K562 (cell line): ENCODE results near the gene NRAP.

Experiments used
- CTCF ChIP-seq, 3 experiments: IDR thresholded peaks in 2 of 3; conservative IDR thresholded peaks in 1 of 3; 2 replicates each; pipeline ENCODE4 v1.5.1; 2011 to 2012; ENCODE audit warnings: low read length in 3 of 3, mild to moderate bottlenecking in 3 of 3, control low read depth in 2 of 3, improper control_type of control experiment in 1 of 3, inconsistent platforms in 1 of 3, low read depth in 1 of 3, mixed read lengths in 1 of 3, moderate library complexity in 1 of 3; ENCODE audit not compliant: insufficient read depth in 2 of 3
- FOSL1 ChIP-seq: fragments of 200-800 bp; sonication (Bioruptor generic); conservative IDR thresholded peaks from 2 replicates; pipeline ENCODE4 v1.6.1; 2016; ENCODE audit warnings: missing genetic modification characterization, missing compliant biosample characterization
- GATA2 ChIP-seq: sonication (generic); formaldehyde crosslinking; IDR thresholded peaks from 2 replicates; pipeline ENCODE4 v1.4.0; 2020; ENCODE audit warnings: mild to moderate bottlenecking, missing genetic modification reagents
- REST ChIP-seq, 2 experiments: fragments of 450-650 bp; formaldehyde crosslinking in 1 of 2; IDR thresholded peaks; 2 replicates each; pipeline versions ENCODE4 v1.4.0 to v1.6.1; 2014 to 2020; ENCODE audit warnings: mild to moderate bottlenecking in 2 of 2, borderline replicate concordance in 1 of 2, low read depth in 1 of 2
- ZNF124 ChIP-seq: sonication (generic); formaldehyde crosslinking; IDR thresholded peaks from 2 replicates; pipeline ENCODE4 v1.8.1; 2022; ENCODE audit warnings: missing genetic modification reagents
- ZNF512 ChIP-seq: IDR thresholded peaks from 2 replicates; pipeline ENCODE4 v1.6.1; 2016; ENCODE audit warnings: missing genetic modification characterization, missing compliant biosample characterization

GRCh38 chr10:113681533-113682470 is 18.0 kb upstream of the NRAP start:
- no peak for TF ChIP-seq ZNF124 (CRISPR knock-in tag)
- TF ChIP-seq REST (IDR thresholded peaks at IDR 0.05; ENCODE audit: borderline replicate concordance): no peak
- no peak for TF ChIP-seq REST (CRISPR knock-in tag; IDR thresholded peaks at IDR 0.05; ENCODE audit: low read depth)
- TF ChIP-seq GATA2 (CRISPR knock-in tag): no peak
- TF ChIP-seq CTCF (IDR thresholded peaks at IDR 0.05 in 2 of 3, conservative IDR thresholded peaks at IDR 0.05 in 1 of 3; ENCODE audit: insufficient read depth in 2 of 3, low read depth in 1 of 3, low read length in 3 of 3): no peak
- TF ChIP-seq FOSL1: no peak
- TF ChIP-seq ZNF512 (tag): no peak
